Measurements from ENCODE around the gene SLIT1. TPM values are rescaled to one million over a fixed set of nuclear protein-coding genes. Genes with fewer than 3 reads are reported as not detected.

Gene SLIT1
- total and polyA plus RNA-seq, 8 donors = 0.20 to 7.0 (median 3.7) TPM

DNA sequence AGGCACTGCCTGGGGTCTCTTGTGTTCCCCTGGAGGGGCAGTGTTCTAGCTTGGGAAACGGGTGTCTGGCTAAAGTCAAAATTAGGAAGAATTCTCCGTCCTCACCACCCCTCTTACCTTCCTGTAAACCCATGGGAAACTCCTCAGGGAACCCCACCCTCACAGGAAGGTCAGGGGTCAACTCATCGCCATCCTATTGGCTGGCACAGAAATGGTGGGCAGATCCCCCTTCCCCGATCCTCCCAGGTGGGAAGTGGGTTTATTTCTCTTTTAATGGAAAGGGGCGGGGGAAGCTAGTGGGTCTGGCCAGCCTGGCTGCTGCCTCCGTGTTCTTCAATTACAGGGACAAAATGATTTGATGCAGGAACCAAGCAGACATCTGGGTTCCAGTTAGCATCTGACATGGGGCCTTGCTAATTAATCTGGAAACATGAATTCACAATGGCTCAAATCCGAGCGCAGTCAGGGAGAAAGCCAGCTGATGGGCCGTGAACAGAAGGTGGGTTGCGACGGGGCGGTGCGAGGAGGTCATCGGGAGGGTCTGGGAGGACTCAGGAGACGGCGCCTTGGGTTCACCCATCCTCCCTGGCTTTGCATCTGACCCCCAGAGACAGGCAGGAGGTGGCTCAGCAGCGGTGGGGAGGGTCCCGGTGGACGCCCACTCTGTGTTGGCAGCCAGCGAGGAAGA lies 66.6 kb downstream of the SLIT1 start:
- no peaks in the 10 kb centered on the region for H3K36me3 ChIP-seq
- H3K9me3 ChIP-seq = no peaks in the 10 kb centered on the region
- H3K4me1 ChIP-seq = no peaks in the 10 kb centered on the region
- ATAC-seq = no peak
- H3K4me3 ChIP-seq = no peak overlapping the region
- no peaks in the 10 kb centered on the region for H3K27me3 ChIP-seq
- TF ChIP-seq, protein P1, sequence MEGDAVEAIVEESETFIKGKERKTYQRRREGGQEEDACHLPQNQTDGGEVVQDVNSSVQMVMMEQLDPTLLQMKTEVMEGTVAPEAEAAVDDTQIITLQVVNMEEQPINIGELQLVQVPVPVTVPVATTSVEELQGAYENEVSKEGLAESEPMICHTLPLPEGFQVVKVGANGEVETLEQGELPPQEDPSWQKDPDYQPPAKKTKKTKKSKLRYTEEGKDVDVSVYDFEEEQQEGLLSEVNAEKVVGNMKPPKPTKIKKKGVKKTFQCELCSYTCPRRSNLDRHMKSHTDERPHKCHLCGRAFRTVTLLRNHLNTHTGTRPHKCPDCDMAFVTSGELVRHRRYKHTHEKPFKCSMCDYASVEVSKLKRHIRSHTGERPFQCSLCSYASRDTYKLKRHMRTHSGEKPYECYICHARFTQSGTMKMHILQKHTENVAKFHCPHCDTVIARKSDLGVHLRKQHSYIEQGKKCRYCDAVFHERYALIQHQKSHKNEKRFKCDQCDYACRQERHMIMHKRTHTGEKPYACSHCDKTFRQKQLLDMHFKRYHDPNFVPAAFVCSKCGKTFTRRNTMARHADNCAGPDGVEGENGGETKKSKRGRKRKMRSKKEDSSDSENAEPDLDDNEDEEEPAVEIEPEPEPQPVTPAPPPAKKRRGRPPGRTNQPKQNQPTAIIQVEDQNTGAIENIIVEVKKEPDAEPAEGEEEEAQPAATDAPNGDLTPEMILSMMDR (IDR thresholded peaks at IDR 0.05) = no peak
- H3K27ac ChIP-seq = no peak overlapping the region
- DNase-seq = no peak
- intact Hi-C loops (cut with DNase I) = no loop called here

DNA sequence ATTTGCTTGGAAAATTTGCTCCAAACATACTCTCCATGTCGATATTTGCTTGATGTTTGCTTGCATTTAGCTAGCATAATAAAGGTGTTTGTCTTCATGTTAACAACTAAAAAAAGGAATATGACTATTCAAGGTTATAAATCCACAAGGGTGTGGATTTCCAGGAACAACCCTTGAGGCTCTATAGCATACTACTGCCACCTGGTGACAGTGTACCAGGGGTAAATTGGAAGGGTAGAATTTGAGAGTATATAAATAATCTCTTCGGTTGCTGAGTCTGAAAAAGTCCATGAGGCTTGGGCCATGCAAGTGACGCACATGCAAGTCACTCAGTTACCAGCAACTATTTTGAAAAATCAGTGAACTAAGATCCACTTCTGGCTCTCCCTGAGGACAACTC lies 68.4 kb downstream of the SLIT1 start:
- Histone ChIP-seq H3K4me1 (no peaks in the 10 kb centered on the region), H3K27ac (no peak overlapping the region), H3K9me3 (no peaks in the 10 kb centered on the region), H3K36me3 (no peaks in the 10 kb centered on the region), H3K4me3 (no peak overlapping the region), H3K27me3 (no peaks in the 10 kb centered on the region)
- intact Hi-C loops (cut with DNase I) = no loop called here
- TF ChIP-seq, protein P1 (IDR thresholded peaks at IDR 0.05) = peak; percentile 8 to 17
- ATAC-seq (peak; percentile 72), DNase-seq (no peak)

DNA sequence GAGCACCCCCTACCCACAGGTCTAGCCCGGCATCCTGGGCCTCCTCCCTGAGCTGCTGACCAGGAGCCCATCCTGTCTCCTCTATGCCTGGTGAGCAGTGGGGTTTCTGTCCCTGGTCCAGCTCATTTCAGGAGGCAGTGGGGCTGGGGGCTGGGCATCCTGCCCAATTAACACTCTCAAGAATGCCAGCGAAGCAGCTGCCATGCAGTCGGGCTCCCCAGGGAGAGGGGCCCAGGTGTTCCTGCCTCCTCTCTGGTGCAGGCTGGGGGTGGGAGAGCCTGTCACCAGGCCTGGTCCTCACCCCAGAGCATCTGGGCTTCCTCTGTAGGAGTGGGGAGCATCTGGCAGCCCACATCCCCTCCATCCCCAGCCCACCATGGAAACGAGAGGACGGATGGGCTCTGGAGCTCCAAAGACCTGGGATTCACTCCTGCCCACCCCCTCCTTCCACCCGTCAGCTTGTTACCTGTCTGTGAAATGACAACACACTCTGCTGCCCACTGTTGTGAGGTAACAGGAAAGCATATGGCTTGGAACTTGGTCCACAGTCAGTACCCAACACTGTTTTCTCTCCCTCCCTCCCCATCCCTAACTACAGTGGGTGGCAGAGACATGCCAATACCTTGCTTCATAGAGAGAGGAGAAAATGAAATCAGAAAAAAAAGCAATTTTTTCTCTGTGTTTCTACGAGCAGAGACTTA lies 69.1 kb downstream of the SLIT1 start:
- Histone ChIP-seq H3K36me3 (no peaks in the 10 kb centered on the region), H3K4me3 (no peak overlapping the region), H3K27me3 (no peaks in the 10 kb centered on the region), H3K9me3 (no peaks in the 10 kb centered on the region), H3K4me1 (no peaks in the 10 kb centered on the region), H3K27ac (no peak overlapping the region)
- DNase-seq = no peak
- ATAC-seq = no peak
- intact Hi-C loops (cut with DNase I) = no loop called here
- TF ChIP-seq, protein P1 (IDR thresholded peaks at IDR 0.05) = no peak

DNA sequence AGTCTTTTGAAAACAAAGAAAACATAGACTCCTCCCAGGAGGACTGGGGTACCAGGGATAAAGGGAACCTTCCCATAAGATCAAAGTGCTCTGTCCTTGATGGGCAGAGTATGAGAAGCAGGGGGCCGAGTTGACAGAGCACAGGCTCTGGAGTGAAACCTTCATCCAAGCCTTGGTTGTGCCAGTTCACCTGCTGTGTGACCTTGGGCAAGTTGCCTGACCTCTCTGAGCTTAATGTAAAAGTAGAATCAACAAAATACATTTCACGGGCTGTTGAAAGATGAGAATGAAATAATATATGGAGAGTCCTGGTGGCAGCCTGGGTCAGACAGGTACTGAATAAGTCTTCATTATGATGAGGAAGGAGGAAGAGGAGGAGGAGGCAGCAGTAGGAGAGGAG lies 69.9 kb downstream of the SLIT1 start:
- no peak overlapping the region for H3K27ac ChIP-seq
- H3K27me3 ChIP-seq = no peaks in the 10 kb centered on the region
- H3K4me3 ChIP-seq = no peak overlapping the region
- intact Hi-C loops (cut with DNase I) = no loop called here
- no peaks in the 10 kb centered on the region for H3K9me3 ChIP-seq
- no peaks in the 10 kb centered on the region for H3K36me3 ChIP-seq
- ATAC-seq = no peak
- DNase-seq = no peak
- TF ChIP-seq, protein P1 (IDR thresholded peaks at IDR 0.05) = no peak
- H3K4me1 ChIP-seq = no peaks in the 10 kb centered on the region

DNA sequence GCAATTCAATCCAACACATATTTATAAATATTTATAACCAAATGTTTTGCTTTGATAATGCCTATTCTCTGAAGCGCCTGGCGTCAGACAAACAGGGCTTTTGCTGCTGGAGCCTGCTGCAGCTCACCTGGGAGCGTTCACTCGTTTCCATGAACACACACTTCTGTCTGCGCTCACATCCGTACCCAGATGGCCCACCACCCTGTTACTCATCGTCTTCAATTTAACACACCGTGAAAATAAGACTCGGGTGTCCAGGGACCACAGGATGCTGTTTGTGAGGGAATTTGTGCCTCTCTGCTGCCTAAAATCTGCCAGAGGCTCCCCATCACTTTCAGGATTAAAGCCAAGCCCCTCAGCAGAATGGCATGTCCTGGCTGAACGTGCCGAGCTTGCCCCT lies 74.1 kb downstream of the SLIT1 start:
- H3K27me3 ChIP-seq = peaks cover 0 to 12% of the 10 kb centered on the region in 2 donors
- no peaks in the 10 kb centered on the region for H3K9me3 ChIP-seq
- intact Hi-C loops (cut with DNase I) = no loop called here
- H3K4me3 ChIP-seq = no peak overlapping the region
- no peaks in the 10 kb centered on the region for H3K36me3 ChIP-seq
- ATAC-seq (no peak), DNase-seq (no peak)
- no peak overlapping the region for H3K27ac ChIP-seq
- H3K4me1 ChIP-seq = no peaks in the 10 kb centered on the region
- TF ChIP-seq, protein P1 (IDR thresholded peaks at IDR 0.05) = no peak
